GM12878 (cell line): ENCODE measurements around the gene UIMC1. TPM values are rescaled to one million over a fixed set of nuclear protein-coding genes. Genes with fewer than 3 reads are reported as not detected.

Source experiments
- E4F1 ChIP-seq: fragments of 450-650 bp; IDR thresholded peaks from 2 replicates; pipeline ENCODE4 v1.6.1; 2018; ENCODE audit warnings: borderline replicate concordance, mild to moderate bottlenecking; ENCODE audit not compliant: partially characterized antibody
- ELK1 ChIP-seq: IDR thresholded peaks from 2 replicates; pipeline ENCODE4 v1.6.1; 2012; ENCODE audit warnings: low read depth, low read length, improper control_type of control experiment
- ESRRA ChIP-seq: IDR thresholded peaks from 2 replicates; pipeline ENCODE4 v1.6.1; 2012; ENCODE audit warnings: mild to moderate bottlenecking, low read length, improper control_type of control experiment
- IRF3 ChIP-seq: fragments of 450-650 bp; IDR thresholded peaks from 2 replicates; pipeline ENCODE4 v1.6.1; 2014; ENCODE audit warnings: mild to moderate bottlenecking
- NR2F1 ChIP-seq: fragments of 450-650 bp; conservative IDR thresholded peaks from 2 replicates; pipeline ENCODE4 v1.6.1; 2017; ENCODE audit warnings: mild to moderate bottlenecking
- SUZ12 ChIP-seq: fragments of 200-600 bp; sonication (generic); IDR thresholded peaks from one replicate; pipeline ENCODE4 v1.6.1; 2018; ENCODE audit warnings: antibody characterized with exemption, mild to moderate bottlenecking; ENCODE audit not compliant: unreplicated experiment
- TCF3 ChIP-seq: IDR thresholded peaks from 2 replicates; pipeline ENCODE4 v1.6.1; 2012; ENCODE audit warnings: low read depth, mild to moderate bottlenecking, low read length, borderline replicate concordance; ENCODE audit not compliant: insufficient read depth
- YBX1 ChIP-seq: fragments of 450-650 bp; IDR thresholded peaks from 2 replicates; pipeline ENCODE4 v1.6.1; 2016; ENCODE audit warnings: antibody characterized with exemption
- ZNF274 ChIP-seq: IDR thresholded peaks from one replicate; pipeline ENCODE4 v1.8.0; 2011; ENCODE audit not compliant: insufficient read length, insufficient read depth
- polyA plus RNA-seq, 11 experiments: library from polyadenylated mRNA; depleted of rRNA in 4 of 11; unstranded in 6 of 11; stranded (reverse) in 5 of 11; fragments of >200 nt; fragmentation: Nextera tagmentation in 4 of 11; fragmentation: Illumina TruSeq in 1 of 11; extraction: Ambion mirVana in 4 of 11; extraction: Trizol in 1 of 11; gene quantifications; 1 replicate in 1 of 11; 2 replicates in 10 of 11; pipeline versions ENCODE4 v1.2.1 to v1.2.3, GENCODE V29; 2011 to 2016; ENCODE audit warnings: inconsistent platforms in 2 of 11, missing spikeins in 2 of 11, low read depth in 1 of 11
- total RNA-seq, 4 experiments: library from RNA; depleted of rRNA in 3 of 4; stranded (reverse); fragments of >200 nt in 3 of 4; fragmentation: Illumina TruSeq in 1 of 4; extraction: Trizol in 1 of 4; gene quantifications; 2 replicates each; pipeline versions ENCODE4 v1.2.1 to v1.2.3, GENCODE V29; 2013 to 2021

Gene UIMC1
- total and polyA plus RNA-seq, 10 of the 15 experiments (the other 5 are each of a cell fraction or from before 2014, with no cell fraction given): 16.2 to 51.4 (median 32.7) TPM

- TF ChIP-seq E4F1 (no peak), IRF3 (no peak), YBX1 (no peak), NR2F1 (no peak), ESRRA (no peak), TCF3 (no peak), ELK1 (no peak), ZNF274 (no peak), SUZ12 (no peak)
Observed at GRCh38 chr5:176866707-176867310, 139.8 kb downstream of the UIMC1 start (continued).
